DMS53 treated with DMSO at 0.1 percent for 48 hours (cell line): ENCODE measurements around the gene PREX1.
"Not testable (repeated sequence)": the region's sequence is repeated elsewhere in the genome, so short reads cannot be mapped to it uniquely, and the experiment has no call there.

Experiments used
- DNase-seq: peaks from one replicate; lab custom pipeline; 2025; ENCODE audit not compliant: unreplicated experiment; lab: John Stamatoyannopoulos, UW

PREX1 gene

GRCh38 chr20:48776306-48776705 is 51.5 kb downstream of the PREX1 start:
- DNase-seq = no peak

GRCh38 chr20:48775545-48775944 is 52.3 kb downstream of the PREX1 start:
- not testable (repeated sequence) for DNase-seq

GRCh38 chr20:48774696-48775095 is 53.1 kb downstream of the PREX1 start:
- DNase-seq = no peak

- no peak for DNase-seq
Measured at GRCh38 chr20:48773837-48774418, 53.9 kb downstream of the PREX1 start.

- no peak for DNase-seq
Measured at GRCh38 chr20:48772183-48772976, 55.4 kb downstream of the PREX1 start.

GRCh38 chr20:48771542-48771941 is 56.3 kb downstream of the PREX1 start:
- no peak for DNase-seq

- no peak for DNase-seq
Measured at GRCh38 chr20:48770700-48771442, 56.9 kb downstream of the PREX1 start.

GRCh38 chr20:48769069-48769983 is 58.5 kb downstream of the PREX1 start:
- DNase-seq = no peak

- no peak for DNase-seq
Measured at GRCh38 chr20:48766961-48767960, 60.5 kb downstream of the PREX1 start.

GRCh38 chr20:48766205-48766604 is 61.6 kb downstream of the PREX1 start:
- no peak for DNase-seq

- DNase-seq = no peak
Measured at GRCh38 chr20:48765359-48765758, 62.4 kb downstream of the PREX1 start.

GRCh38 chr20:48763216-48763914 is 64.4 kb downstream of the PREX1 start:
- no peak for DNase-seq

- no peak for DNase-seq
Measured at GRCh38 chr20:48761874-48762273, 65.9 kb downstream of the PREX1 start.

GRCh38 chr20:48761023-48761785 is 66.6 kb downstream of the PREX1 start:
- no peak for DNase-seq

GRCh38 chr20:48760403-48760983 is 67.3 kb downstream of the PREX1 start:
- DNase-seq = no peak

- no peak for DNase-seq
Measured at GRCh38 chr20:48759631-48760245, 68.1 kb downstream of the PREX1 start.

- DNase-seq = no peak
Measured at GRCh38 chr20:48758206-48758820, 69.5 kb downstream of the PREX1 start.
